NCI-H2196 treated with DMSO at 0.1 percent for 48 hours (cell line): Measurements from ENCODE around the gene ECSCR.
"Not testable (repeated sequence)": the region's sequence is repeated elsewhere in the genome, so short reads cannot be mapped to it uniquely, and the experiment has no call there.

ENCODE experiments used
- DNase-seq: peaks from one replicate; lab custom pipeline; 2025; ENCODE audit not compliant: unreplicated experiment; lab: John Stamatoyannopoulos, UW

Gene ECSCR

GRCh38 chr5:139414581-139415130 lies 47.9 kb downstream of the ECSCR start:
- DNase-seq: no peak

- DNase-seq: no peak
These were observed 48.6 kb downstream of the ECSCR start for GRCh38 chr5:139413963-139414362.

- DNase-seq: no peak
These were observed 49.4 kb downstream of the ECSCR start for GRCh38 chr5:139413153-139413552.

DNA sequence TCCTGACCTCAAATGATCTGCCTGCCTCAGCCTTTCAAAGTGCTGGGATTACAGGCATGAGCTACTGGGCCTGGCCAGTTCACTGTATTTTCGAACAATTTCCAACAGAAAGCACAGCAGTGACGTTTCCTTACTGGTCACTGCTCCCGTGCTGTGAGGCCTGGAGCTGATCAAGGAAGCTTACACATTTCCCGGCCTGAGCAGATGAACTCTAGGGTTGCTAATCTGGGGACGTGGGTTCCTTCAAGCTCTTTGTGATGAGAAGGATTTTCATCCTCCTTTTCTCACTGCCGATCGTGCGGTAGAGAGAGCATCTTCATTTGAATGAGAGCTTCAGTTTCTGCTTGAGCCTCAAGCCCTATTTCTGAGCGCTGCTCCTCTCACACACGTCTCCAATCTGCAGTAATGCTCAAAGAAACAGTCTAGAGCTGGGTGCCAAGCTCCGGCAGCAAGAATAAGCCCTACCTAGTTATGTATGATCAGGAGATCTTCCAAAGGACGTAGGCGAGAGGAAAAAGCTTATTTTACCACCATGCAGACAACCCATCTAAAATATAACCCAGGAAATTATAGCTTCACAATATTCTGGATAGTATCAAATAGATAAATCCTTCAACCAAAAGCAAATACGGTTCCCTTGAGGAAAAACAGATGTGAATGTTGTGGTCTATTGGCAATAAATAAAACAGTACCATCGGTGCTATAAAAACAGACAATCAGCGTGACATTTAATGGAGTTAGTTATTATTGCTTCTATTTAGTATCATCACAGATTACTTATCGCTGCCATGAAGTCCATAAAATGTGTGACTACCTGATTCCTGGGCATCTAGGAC lies 51.3 kb downstream of the ECSCR start:
- no peak for DNase-seq

- DNase-seq: no peak
These were observed 52.2 kb downstream of the ECSCR start for GRCh38 chr5:139410121-139410992.

DNA sequence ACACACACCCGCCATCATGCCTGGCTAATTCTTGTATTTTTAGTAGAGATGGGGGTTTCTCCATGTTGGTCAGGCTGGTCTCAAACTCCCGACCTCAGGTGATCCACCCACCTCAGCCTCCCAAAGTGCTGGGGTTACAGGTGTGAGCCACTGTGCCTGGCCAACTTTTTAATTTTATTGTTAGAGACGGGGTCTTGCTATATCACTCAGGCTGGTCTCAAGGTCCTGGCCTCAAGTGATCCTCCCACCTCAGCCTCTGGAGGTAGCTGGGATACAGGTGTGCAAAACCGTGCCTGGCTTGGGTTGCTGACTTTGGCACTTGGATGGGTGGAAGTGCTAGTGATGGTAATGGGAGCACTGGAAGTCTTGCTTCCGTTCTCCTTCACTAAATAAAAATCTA lies 53.4 kb downstream of the ECSCR start:
- not testable (repeated sequence) for DNase-seq

- no peak for DNase-seq
These were observed 54.4 kb downstream of the ECSCR start for GRCh38 chr5:139408191-139408590.

- DNase-seq: no peak
These were observed 55.0 kb downstream of the ECSCR start for GRCh38 chr5:139407517-139407916.

DNA sequence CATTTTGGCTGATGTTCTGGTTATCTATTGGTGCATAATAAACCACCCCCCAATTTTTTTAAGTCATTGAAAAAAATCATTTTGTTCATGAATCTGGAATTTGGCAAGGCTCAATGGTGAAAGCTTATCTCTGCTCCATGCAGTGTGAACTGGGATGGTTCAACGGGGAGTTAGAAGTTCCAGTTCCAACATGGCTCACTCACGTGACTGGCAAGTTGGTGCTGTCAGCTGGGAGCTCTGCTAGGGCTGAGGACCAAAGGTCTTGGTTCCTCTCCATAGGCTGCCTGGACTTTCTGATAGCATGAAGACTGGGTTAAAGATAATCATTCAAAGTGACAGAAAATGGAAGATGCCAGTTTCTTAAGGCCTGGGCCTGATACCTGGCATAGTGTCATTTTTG lies 55.6 kb downstream of the ECSCR start:
- DNase-seq: no peak

DNA sequence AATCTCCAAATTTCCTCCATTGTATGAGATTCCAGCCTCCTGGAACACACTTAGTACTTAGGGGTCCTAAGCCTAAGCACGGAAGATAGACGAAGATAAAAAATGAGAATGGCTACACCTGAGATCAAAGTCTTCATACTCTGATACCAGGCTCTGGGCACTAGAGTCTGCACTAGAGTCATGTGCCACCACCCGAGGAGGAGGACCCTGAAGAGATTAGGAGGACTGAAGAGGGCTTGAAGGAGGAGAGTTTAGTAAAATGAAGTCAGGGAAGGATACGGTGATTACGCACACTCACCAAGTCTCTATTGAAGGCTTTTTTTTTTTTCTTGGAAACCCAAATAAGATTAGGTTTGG lies 58.1 kb downstream of the ECSCR start:
- DNase-seq: no peak

- DNase-seq: peak; percentile 98
These were observed 58.6 kb downstream of the ECSCR start, which contains the start of gene SPATA24 for GRCh38 chr5:139403787-139404483. TSS of gene SPATA24 (minus strand) at chr5:139404089. CDS start at chr5:139404060, 29 bp downstream.

DNA sequence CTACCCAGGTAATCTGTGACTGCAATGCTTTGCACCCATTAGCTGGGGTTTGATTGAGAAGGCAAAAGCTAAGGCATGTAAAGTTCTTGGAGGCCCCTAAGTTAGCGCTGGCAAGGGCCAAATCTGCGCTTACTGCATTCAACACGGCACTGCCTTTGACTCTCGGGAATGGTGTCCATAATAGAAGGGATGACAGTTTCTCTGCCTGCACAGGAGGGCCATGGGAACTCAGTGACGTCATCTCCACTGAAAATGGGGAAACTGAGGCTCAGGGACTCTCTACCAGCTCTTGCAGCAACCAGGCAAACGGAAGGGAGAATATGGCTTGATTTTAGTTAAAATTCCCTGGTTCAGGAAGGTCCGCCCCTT lies 59.1 kb downstream of the ECSCR start:
- no peak for DNase-seq

DNA sequence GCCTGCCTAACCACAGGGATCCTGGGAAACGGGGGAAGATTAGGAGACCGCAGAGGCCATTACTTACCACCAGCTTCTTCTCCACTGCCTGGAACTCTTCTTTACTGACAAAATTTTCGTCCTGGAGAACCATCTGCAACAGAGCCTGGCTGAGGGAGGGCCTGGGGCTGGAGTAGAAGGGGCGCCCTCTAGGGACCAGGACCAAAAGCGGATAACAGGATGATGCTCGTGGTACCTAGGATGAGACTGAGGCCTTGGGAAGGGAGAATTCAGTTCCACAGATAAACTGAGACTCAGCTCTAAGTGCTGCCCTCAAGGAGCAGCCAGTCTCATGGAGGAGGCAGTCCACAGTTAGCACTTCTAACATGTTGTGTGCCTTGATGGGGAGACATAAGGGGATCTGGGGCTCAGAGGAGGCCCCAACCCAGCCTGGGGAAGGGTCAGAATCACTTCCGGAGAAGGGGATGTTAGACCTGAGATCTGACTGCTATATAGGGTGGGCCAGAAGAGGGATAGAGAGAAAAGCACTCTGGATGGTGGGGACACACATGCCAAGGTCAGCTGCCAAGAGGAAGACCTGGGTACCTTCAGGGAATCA lies 59.9 kb downstream of the ECSCR start:
- DNase-seq: peak; percentile 2

DNA sequence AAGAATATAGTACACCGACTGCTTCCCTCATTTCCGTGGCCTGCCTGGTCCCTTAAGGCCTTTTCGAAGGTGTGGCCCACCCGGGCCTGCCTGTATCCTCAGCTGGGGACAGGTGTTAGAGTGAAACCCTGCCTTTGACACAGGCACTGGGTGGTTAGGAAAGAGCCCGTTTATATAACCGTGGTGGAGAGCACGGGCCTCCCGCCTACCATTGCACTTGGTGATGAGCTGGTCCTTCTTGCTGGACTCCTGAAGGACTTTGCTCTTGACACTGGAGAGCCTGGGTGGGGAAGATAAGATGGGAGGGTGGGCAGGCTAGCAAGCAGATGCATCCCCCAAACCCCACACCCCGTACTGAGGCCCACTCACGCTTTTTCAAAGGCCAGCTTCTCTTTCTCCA lies 61.0 kb downstream of the ECSCR start:
- DNase-seq: no peak

GRCh38 chr5:139399501-139400121 lies 62.9 kb downstream of the ECSCR start:
- no peak for DNase-seq
